ENCODE data around the gene CARD11. TPM values are rescaled to one million over a fixed set of nuclear protein-coding genes. Genes with fewer than 3 reads are reported as not detected.

Gene CARD11
- total and polyA plus RNA-seq, 2 donors (not counting 1 experiment from before 2014, with no cell fraction given), result 0.02 TPM; not detected in 1

GRCh38 chr7:2866601-2867000 is 177.1 kb downstream of the CARD11 start:
- Histone ChIP-seq H3K4me2 (ENCODE audit: extremely low read depth, insufficient read depth, low read length) (no peak overlapping the region), H3K27ac (ENCODE audit: insufficient read depth, low read length) (no peak overlapping the region), H3K79me2 (ENCODE audit: control insufficient read depth, insufficient read depth, low read length) (no peaks in the 10 kb centered on the region), H3K9ac (ENCODE audit: insufficient read depth, low read length) (no peak overlapping the region), H3K9me3 (ENCODE audit: control insufficient read depth, insufficient read depth, low read depth, low read length) (no peaks in the 10 kb centered on the region), H2AFZ (ENCODE audit: low read length) (no peak overlapping the region), H3K4me1 (ENCODE audit: control insufficient read depth, extremely low read depth, insufficient read depth, low read length) (peaks cover 16% of the 10 kb centered on the region), H3K27me3 (ENCODE audit: control insufficient read depth, insufficient read depth, low read length) (no peaks in the 10 kb centered on the region), H3K36me3 (ENCODE audit: control insufficient read depth, insufficient read depth, low read length) (no peaks in the 10 kb centered on the region), H4K20me1 (ENCODE audit: control insufficient read depth, extremely low read depth, insufficient read depth, low read length) (no peaks in the 10 kb centered on the region), H3K4me3 (replicated peaks in 1 of 4; ENCODE audit: control extremely low read depth in 1 of 4, insufficient read depth in 1 of 4, low read depth in 3 of 4, low read length in 4 of 4) (no peak overlapping the region)
- DNase-seq (ENCODE audit: low read depth in 2 of 2), result no peak
- TF ChIP-seq EZH2 (IDR thresholded peaks at IDR 0.05; ENCODE audit: low read length, missing control alignments) (no peak), CTCF (conservative IDR thresholded peaks at IDR 0.05 in 1 of 2, IDR thresholded peaks at IDR 0.05 in 1 of 2; ENCODE audit: low read depth in 1 of 2, low read length in 2 of 2) (no peak)

GRCh38 chr7:2864999-2865670 is 178.5 kb downstream of the CARD11 start:
- DNase-seq (ENCODE audit: low read depth in 2 of 2), result peak; percentile 48 to 79
- H3K4me3 ChIP-seq (replicated peaks in 1 of 4; ENCODE audit: control extremely low read depth in 1 of 4, insufficient read depth in 1 of 4, low read depth in 3 of 4, low read length in 4 of 4), result no peak overlapping the region
- TF ChIP-seq EZH2 (IDR thresholded peaks at IDR 0.05; ENCODE audit: low read length, missing control alignments) (no peak), CTCF (conservative IDR thresholded peaks at IDR 0.05 in 1 of 2, IDR thresholded peaks at IDR 0.05 in 1 of 2; ENCODE audit: low read depth in 1 of 2, low read length in 2 of 2) (peak; percentile 84 to 95)
- H3K27me3 ChIP-seq (ENCODE audit: control insufficient read depth, insufficient read depth, low read length), result no peaks in the 10 kb centered on the region
- H3K36me3 ChIP-seq (ENCODE audit: control insufficient read depth, insufficient read depth, low read length), result no peaks in the 10 kb centered on the region
- no peaks in the 10 kb centered on the region for H3K9me3 ChIP-seq (ENCODE audit: control insufficient read depth, insufficient read depth, low read depth, low read length)
- H3K4me2 ChIP-seq (ENCODE audit: extremely low read depth, insufficient read depth, low read length), result no peak overlapping the region
- H3K79me2 ChIP-seq (ENCODE audit: control insufficient read depth, insufficient read depth, low read length), result no peaks in the 10 kb centered on the region
- no peak overlapping the region for H2AFZ ChIP-seq (ENCODE audit: low read length)
- H3K9ac ChIP-seq (ENCODE audit: insufficient read depth, low read length), result no peak overlapping the region
- no peaks in the 10 kb centered on the region for H4K20me1 ChIP-seq (ENCODE audit: control insufficient read depth, extremely low read depth, insufficient read depth, low read length)
- peak overlapping the region; percentile 90 for H3K27ac ChIP-seq (ENCODE audit: insufficient read depth, low read length)
- H3K4me1 ChIP-seq (ENCODE audit: control insufficient read depth, extremely low read depth, insufficient read depth, low read length), result peaks cover 13% of the 10 kb centered on the region

- Histone ChIP-seq H3K4me2 (ENCODE audit: extremely low read depth, insufficient read depth, low read length) (peak overlapping the region; percentile 70), H3K4me3 (replicated peaks in 1 of 4; ENCODE audit: control extremely low read depth in 1 of 4, insufficient read depth in 1 of 4, low read depth in 3 of 4, low read length in 4 of 4) (peak overlapping the region in 2 of 4 experiments; percentile 34 to 45), H3K27me3 (ENCODE audit: control insufficient read depth, insufficient read depth, low read length) (no peaks in the 10 kb centered on the region), H3K36me3 (ENCODE audit: control insufficient read depth, insufficient read depth, low read length) (no peaks in the 10 kb centered on the region), H4K20me1 (ENCODE audit: control insufficient read depth, extremely low read depth, insufficient read depth, low read length) (no peaks in the 10 kb centered on the region), H3K4me1 (ENCODE audit: control insufficient read depth, extremely low read depth, insufficient read depth, low read length) (peaks cover 13% of the 10 kb centered on the region), H3K9ac (ENCODE audit: insufficient read depth, low read length) (no peak overlapping the region), H3K9me3 (ENCODE audit: control insufficient read depth, insufficient read depth, low read depth, low read length) (no peaks in the 10 kb centered on the region), H3K79me2 (ENCODE audit: control insufficient read depth, insufficient read depth, low read length) (no peaks in the 10 kb centered on the region), H2AFZ (ENCODE audit: low read length) (peak overlapping the region; percentile 28), H3K27ac (ENCODE audit: insufficient read depth, low read length) (peak overlapping the region; percentile 90)
- TF ChIP-seq CTCF (conservative IDR thresholded peaks at IDR 0.05 in 1 of 2, IDR thresholded peaks at IDR 0.05 in 1 of 2; ENCODE audit: low read depth in 1 of 2, low read length in 2 of 2), result no peak
- TF ChIP-seq EZH2 (IDR thresholded peaks at IDR 0.05; ENCODE audit: low read length, missing control alignments), result no peak
- peak in 1 of 2 donors; percentile 34 for DNase-seq (ENCODE audit: low read depth in 2 of 2)
These were observed 179.3 kb downstream of the CARD11 start for GRCh38 chr7:2864204-2864985.

Measured in fibroblast of lung (primary cell).